Tibial artery (tissue), 4 donors: ENCODE measurements around the gene ADGRL3.
A peak's percentile ranks its signal among the peaks of the same experiment; 100 is the strongest.

ENCODE experiments used
- DNase-seq, 2 donors: peaks; one replicate each; pipeline ENCODE4 v3.0.0-alpha.2; 2019
- H3K27ac ChIP-seq, 2 donors: fragments of 200-600 bp; sonication (generic) in 1 of 2; 1 replicate in 1 of 2; 2 replicates in 1 of 2; pipeline ENCODE4 v1.5.1; 2018 to 2019; ENCODE audit warnings: mild to moderate bottlenecking in 1 of 2
- H3K27me3 ChIP-seq, 2 donors: fragments of 200-600 bp; sonication (generic) in 1 of 2; one replicate each; pipeline versions ENCODE4 v1.5.1 to v1.6.0; 2016 to 2019
- H3K36me3 ChIP-seq, 3 donors: fragments of 200-600 bp; sonication (generic) in 2 of 3; one replicate each; pipeline ENCODE4 v1.5.1; 2016 to 2019; ENCODE audit warnings: mild to moderate bottlenecking in 2 of 3
- H3K4me1 ChIP-seq, 4 donors: fragments of 200-600 bp; sonication (generic) in 2 of 4; 1 replicate in 3 of 4; 2 replicates in 1 of 4; pipeline ENCODE4 v1.5.1; 2016 to 2019
- H3K4me3 ChIP-seq, 2 donors: fragments of 200-600 bp; sonication (generic) in 1 of 2; 1 replicate in 1 of 2; 2 replicates in 1 of 2; pipeline ENCODE4 v1.5.1; 2018 to 2019; ENCODE audit warnings: mild to moderate bottlenecking in 2 of 2
- H3K9me3 ChIP-seq, 3 donors: fragments of 200-600 bp; sonication (generic) in 1 of 3; one replicate each; pipeline ENCODE4 v1.5.1; 2016 to 2019
- intact Hi-C: fragments of 100-400 bp; cut with DNase I; formaldehyde crosslinking; loops from one replicate; pipeline ENCODE4 v1.15.0; 2023; ENCODE audit warnings: low total_unique reads
- TF ChIP-seq, protein P1 (sequence below), 2 experiments: fragments of 200-600 bp in 1 of 2; fragments of 450-650 bp in 1 of 2; IDR thresholded peaks; one replicate each; pipeline ENCODE4 v1.5.1; 2017 to 2019; ENCODE audit warnings: antibody characterized with exemption in 2 of 2, mild to moderate bottlenecking in 1 of 2, moderate library complexity in 1 of 2

ADGRL3 gene

DNA sequence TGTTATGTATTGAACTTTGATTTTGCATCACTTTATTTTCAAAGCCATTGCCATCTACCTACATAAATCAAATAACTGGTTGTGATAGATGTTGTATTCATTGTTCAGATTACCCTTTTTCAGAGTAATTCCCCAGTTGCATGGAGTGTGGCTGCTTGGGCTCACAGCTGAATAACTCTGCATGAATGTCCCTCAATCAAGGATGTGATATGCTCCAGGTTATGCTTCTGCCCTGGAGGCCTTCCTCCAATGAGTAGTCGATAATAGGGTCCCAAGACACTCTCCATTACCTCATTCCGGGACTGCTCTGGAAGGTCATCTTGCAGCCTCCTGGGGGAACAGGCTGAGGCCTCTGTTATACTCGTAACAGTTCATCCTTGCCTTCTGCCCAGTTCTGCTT lies 251.8 kb downstream of the ADGRL3 start:
- no peak for DNase-seq
- no peaks in the 10 kb centered on the region for H3K9me3 ChIP-seq
- H3K27ac ChIP-seq: no peak overlapping the region
- H3K4me1 ChIP-seq: peaks cover 0 to 13% (median 2%) of the 10 kb centered on the region in 4 donors
- H3K4me3 ChIP-seq: no peak overlapping the region
- H3K36me3 ChIP-seq: no peaks in the 10 kb centered on the region
- TF ChIP-seq, protein P1, sequence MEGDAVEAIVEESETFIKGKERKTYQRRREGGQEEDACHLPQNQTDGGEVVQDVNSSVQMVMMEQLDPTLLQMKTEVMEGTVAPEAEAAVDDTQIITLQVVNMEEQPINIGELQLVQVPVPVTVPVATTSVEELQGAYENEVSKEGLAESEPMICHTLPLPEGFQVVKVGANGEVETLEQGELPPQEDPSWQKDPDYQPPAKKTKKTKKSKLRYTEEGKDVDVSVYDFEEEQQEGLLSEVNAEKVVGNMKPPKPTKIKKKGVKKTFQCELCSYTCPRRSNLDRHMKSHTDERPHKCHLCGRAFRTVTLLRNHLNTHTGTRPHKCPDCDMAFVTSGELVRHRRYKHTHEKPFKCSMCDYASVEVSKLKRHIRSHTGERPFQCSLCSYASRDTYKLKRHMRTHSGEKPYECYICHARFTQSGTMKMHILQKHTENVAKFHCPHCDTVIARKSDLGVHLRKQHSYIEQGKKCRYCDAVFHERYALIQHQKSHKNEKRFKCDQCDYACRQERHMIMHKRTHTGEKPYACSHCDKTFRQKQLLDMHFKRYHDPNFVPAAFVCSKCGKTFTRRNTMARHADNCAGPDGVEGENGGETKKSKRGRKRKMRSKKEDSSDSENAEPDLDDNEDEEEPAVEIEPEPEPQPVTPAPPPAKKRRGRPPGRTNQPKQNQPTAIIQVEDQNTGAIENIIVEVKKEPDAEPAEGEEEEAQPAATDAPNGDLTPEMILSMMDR (IDR thresholded peaks at IDR 0.05): no peak
- intact Hi-C loops: no loop called here
- H3K27me3 ChIP-seq: no peaks in the 10 kb centered on the region

DNA sequence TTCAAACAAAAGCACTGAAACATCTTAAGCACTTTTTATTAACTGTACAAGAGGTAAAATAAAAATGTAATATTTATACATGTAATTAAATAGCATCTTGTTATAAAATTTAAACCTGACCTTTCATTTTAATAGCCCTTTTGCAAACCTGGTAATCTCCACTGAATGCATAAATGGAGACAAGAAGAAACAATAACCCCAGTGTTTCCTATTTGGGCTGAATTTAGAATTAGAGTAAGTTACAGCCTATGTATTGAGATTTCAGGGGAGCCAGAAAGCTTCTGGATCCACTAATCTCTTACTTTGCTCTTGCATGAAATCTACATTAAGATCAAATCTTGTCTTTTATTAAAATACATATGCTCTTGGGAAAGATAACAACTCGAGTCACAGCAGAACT lies 261.8 kb downstream of the ADGRL3 start:
- H3K4me3 ChIP-seq: no peak overlapping the region
- DNase-seq: no peak
- H3K9me3 ChIP-seq: no peaks in the 10 kb centered on the region
- TF ChIP-seq, protein P1 (IDR thresholded peaks at IDR 0.05): no peak
- no peaks in the 10 kb centered on the region for H3K36me3 ChIP-seq
- intact Hi-C loops: no loop called here
- H3K27ac ChIP-seq: peak overlapping the region; percentile 27 to 56
- peaks cover 0 to 16% (median 0%) of the 10 kb centered on the region in 4 donors for H3K4me1 ChIP-seq
- H3K27me3 ChIP-seq: no peaks in the 10 kb centered on the region

DNA sequence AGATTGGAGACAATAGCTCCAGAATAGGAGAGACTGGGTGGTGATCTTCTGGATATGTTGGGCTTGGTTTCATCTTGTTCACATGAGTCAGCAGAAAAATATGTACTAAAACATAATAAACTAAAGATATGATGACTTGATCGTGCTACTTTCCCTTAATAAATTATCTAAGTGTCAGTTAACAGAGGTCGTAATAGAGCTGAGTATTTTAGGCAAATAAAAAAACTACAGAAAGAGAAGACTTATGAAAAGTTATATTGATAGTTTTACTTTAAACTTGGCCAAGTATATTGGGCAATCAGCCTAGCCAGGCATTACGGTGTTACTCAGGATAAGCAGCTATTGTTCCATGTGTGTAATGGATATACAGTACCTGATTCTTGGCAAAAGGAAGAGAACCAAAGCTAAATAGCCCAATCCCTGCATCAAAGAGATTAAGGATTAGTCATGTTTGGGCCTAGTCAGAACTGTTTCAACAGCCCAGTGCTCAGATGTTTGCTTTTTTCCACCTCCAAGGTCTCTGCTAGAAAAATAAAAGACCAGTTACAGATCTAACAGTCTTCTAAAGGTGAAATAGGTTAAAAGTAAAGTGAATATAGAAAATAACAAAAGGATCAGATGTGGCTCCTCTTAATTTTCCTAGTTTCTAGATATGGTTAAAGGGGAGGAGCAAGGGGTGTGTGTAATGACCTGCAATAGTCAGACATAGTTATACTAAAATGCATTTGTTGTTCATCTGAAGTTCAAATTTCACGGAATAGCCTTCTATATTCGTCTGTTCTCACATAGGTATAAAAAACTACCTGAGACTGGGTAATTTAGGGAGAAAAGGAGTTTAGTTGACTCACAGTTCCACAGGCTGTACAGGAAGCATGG lies 262.6 kb downstream of the ADGRL3 start:
- no peaks in the 10 kb centered on the region for H3K27me3 ChIP-seq
- H3K4me1 ChIP-seq: peaks cover 0 to 16% (median 0%) of the 10 kb centered on the region in 4 donors
- TF ChIP-seq, protein P1 (IDR thresholded peaks at IDR 0.05): no peak
- no peak for DNase-seq
- H3K9me3 ChIP-seq: no peaks in the 10 kb centered on the region
- intact Hi-C loops: no loop called here
- H3K4me3 ChIP-seq: no peak overlapping the region
- no peaks in the 10 kb centered on the region for H3K36me3 ChIP-seq
- H3K27ac ChIP-seq: peak overlapping the region; percentile 27 to 56

DNA sequence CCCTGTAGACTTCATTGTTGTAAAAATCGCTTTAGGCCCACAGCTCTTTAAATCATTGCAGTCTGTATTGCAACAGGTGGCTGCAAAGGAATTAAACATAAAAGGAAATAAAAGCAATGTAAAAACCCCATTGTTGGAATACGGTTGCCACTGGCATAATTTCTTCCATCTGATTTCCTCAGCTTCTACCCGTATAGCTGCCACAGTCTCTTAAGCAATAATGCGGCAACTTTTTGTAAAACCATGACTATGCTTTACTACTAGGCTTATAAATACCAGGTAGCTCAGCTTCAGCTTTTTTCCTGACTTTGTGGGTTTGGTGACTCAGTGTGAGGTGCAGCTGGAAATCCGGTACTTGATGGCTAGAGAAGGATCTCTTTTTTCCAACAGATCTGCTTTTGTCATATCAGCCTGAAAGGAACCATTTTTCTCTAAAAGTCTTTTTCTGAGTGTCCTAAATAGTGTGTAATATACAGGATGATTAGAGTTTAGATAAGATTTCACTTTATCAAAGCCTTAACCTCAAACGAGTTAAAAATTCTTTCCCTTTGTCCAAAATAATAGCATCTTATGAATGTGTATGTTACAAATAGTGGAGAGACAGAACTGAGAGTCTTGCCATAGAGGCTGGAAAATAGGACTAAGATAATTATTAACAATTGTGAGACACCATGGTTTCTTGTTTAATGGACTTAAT lies 268.0 kb downstream of the ADGRL3 start:
- Histone ChIP-seq H3K27ac (no peak overlapping the region), H3K9me3 (no peaks in the 10 kb centered on the region), H3K27me3 (no peaks in the 10 kb centered on the region), H3K4me3 (no peak overlapping the region), H3K4me1 (peaks cover 0 to 4% (median 1%) of the 10 kb centered on the region in 4 donors), H3K36me3 (no peaks in the 10 kb centered on the region)
- intact Hi-C loops: no loop called here
- DNase-seq: no peak
- TF ChIP-seq, protein P1 (IDR thresholded peaks at IDR 0.05): no peak

DNA sequence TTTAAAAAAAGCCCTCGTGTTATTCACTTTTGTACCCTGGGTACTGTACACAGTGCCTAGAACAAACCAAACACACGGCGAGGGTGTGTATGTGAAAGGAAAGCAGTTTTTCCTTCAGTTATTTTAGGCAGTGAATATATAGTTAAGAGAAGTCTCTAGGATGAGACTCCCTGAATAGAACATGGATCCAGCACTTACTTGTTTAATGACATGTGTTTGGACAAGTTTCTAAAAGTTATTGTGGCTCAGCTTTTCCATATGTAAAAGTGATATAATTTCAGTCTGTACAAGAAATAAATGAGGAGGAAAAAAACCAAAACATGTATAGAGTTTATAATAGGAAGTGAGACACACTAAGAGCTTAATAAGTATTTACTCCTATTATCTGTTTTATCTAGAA lies 273.2 kb downstream of the ADGRL3 start:
- Histone ChIP-seq H3K9me3 (no peaks in the 10 kb centered on the region), H3K36me3 (no peaks in the 10 kb centered on the region), H3K4me1 (peaks cover 0 to 25% (median 3%) of the 10 kb centered on the region in 4 donors), H3K27ac (no peak overlapping the region), H3K27me3 (no peaks in the 10 kb centered on the region), H3K4me3 (no peak overlapping the region)
- no peak for DNase-seq
- intact Hi-C loops: no loop called here
- TF ChIP-seq, protein P1 (IDR thresholded peaks at IDR 0.05): no peak
